Measurements from ENCODE around the gene KBTBD7. TPM values are rescaled to one million over a fixed set of nuclear protein-coding genes. Genes with fewer than 3 reads are reported as not detected.

KBTBD7 gene
- total and polyA plus RNA-seq, 11 donors = 2.2 to 9.1 (median 5.7) TPM

GRCh38 chr13:41199079-41199478 lies 4.7 kb upstream of the KBTBD7 start:
- no peak overlapping the region for H3K27ac ChIP-seq
- WGBS, 4 donors = 83 to 89% (median 87%) methylated on average over 5 of the region's 5 CpGs

GRCh38 chr13:41196620-41197019 lies 2.3 kb upstream of the KBTBD7 start:
- 67 to 74% (median 71%) methylated on average over 2 of the region's 2 CpGs for WGBS, 4 donors
- DNase-seq (no peak), ATAC-seq (no peak)
- Histone ChIP-seq H3K27me3 (no peaks in the 10 kb centered on the region), H3K4me3 (no peak overlapping the region), H3K36me3 (no peaks in the 10 kb centered on the region), H3K27ac (no peak overlapping the region), H3K9me3 (no peaks in the 10 kb centered on the region), H3K4me1 (peaks cover 0 to 28% (median 14%) of the 10 kb centered on the region in 12 donors)
- intact Hi-C loops (cut with DNase I) = loop anchor here in 5 of 10 donors (2.0 to 10.0 kb wide), 3 partner anchors 62 to 68 kb away; partner anchors contain the start of gene MTRF1 (in 4 of the 5)
- no peak for TF ChIP-seq CTCF (IDR thresholded peaks at IDR 0.05)
- TF ChIP-seq POLR2A (IDR thresholded peaks at IDR 0.05) = no peak

More at GRCh38 chr13:41199079-41199478, 4.7 kb upstream of the KBTBD7 start:
- ATAC-seq (no peak), DNase-seq (no peak)
- Histone ChIP-seq H3K4me1 (peaks cover 0 to 6% (median 0%) of the 10 kb centered on the region in 12 donors), H3K4me3 (no peak overlapping the region), H3K27me3 (no peaks in the 10 kb centered on the region), H3K36me3 (no peaks in the 10 kb centered on the region), H3K9me3 (no peaks in the 10 kb centered on the region)
- intact Hi-C loops (cut with DNase I) = loop anchor here in 4 of 10 donors (5.0 to 10.0 kb wide), 2 partner anchors 63 to 66 kb away; partner anchors contain the start of gene MTRF1 (in 4 of the 4)
- no peak for TF ChIP-seq POLR2A (IDR thresholded peaks at IDR 0.05)
- TF ChIP-seq CTCF (IDR thresholded peaks at IDR 0.05) = no peak

- Histone ChIP-seq H3K27ac (no peak overlapping the region), H3K27me3 (no peaks in the 10 kb centered on the region), H3K4me1 (peaks cover 0 to 34% (median 16%) of the 10 kb centered on the region in 12 donors), H3K36me3 (no peaks in the 10 kb centered on the region), H3K9me3 (no peaks in the 10 kb centered on the region), H3K4me3 (no peak overlapping the region)
- intact Hi-C loops (cut with DNase I) = loop anchor here in 5 of 10 donors (2.0 to 10.0 kb wide), 3 partner anchors 61 to 69 kb away; partner anchors contain the start of gene MTRF1 (in 4 of the 5)
- ATAC-seq (no peak), DNase-seq (no peak)
- TF ChIP-seq POLR2A (IDR thresholded peaks at IDR 0.05) = no peak
- no peak for TF ChIP-seq CTCF (IDR thresholded peaks at IDR 0.05)
These were observed 1.6 kb upstream of the KBTBD7 start for GRCh38 chr13:41196011-41196410.

- Histone ChIP-seq H3K4me3 (peak overlapping the region in 10 of 12 donors; percentile 65 to 92 (median 78)), H3K27ac (peak overlapping the region in 8 of 12 donors; percentile 83 to 97 (median 92)), H3K4me1 (peaks cover 0 to 37% (median 17%) of the 10 kb centered on the region in 12 donors), H3K9me3 (no peaks in the 10 kb centered on the region), H3K27me3 (no peaks in the 10 kb centered on the region), H3K36me3 (no peaks in the 10 kb centered on the region)
- TF ChIP-seq CTCF (IDR thresholded peaks at IDR 0.05) (no peak), POLR2A (IDR thresholded peaks at IDR 0.05) (no peak)
- ATAC-seq = no peak
- WGBS, 4 donors = 94 to 97% (median 95%) methylated on average over 12 to 18 of the region's 18 CpGs
- DNase-seq = peak in 1 of 5 donors; percentile 20
- intact Hi-C loops (cut with DNase I) = loop anchor here in 5 of 10 donors (5.0 to 10.0 kb wide), 3 partner anchors 61 to 131 kb away; partner anchors contain the start of genes MTRF1 (in 3 of the 5), KBTBD6 (in 2 of the 5) and WBP4 (in 1 of the 5)
These were observed 900 bp downstream of the KBTBD7 start for GRCh38 chr13:41193469-41193868.

All from heart left ventricle (tissue), 16 donors.